Measurements from ENCODE around the gene BUD31. TPM values are rescaled to one million over a fixed set of nuclear protein-coding genes. Genes with fewer than 3 reads are reported as not detected.

Gene BUD31
- total RNA-seq, result 134 and 136 TPM in 2 replicates

GRCh38 chr7:99408379-99409191 lies at the start of gene BUD31, which contains the start of gene PDAP1:
BUD31 (plus strand) TSS chr7:99408969; CDS start chr7:99411093, 2,124 bp downstream.
PDAP1 (minus strand) TSS chr7:99408597; CDS start chr7:99408548, 49 bp downstream.
- peak within 1 kb of the TSS; percentile 95 for H3K4me3 ChIP-seq (ENCODE audit: low read depth, low read length)
- DNase-seq (ENCODE audit: low read depth), result peak; percentile 72
- TF ChIP-seq CTCF (conservative IDR thresholded peaks at IDR 0.05; ENCODE audit: low read depth, low read length), result peak; percentile 7

- DNase-seq (ENCODE audit: low read depth), result no peak
- H3K4me3 ChIP-seq (ENCODE audit: low read depth, low read length), result no peak overlapping the region
- no peak for TF ChIP-seq CTCF (conservative IDR thresholded peaks at IDR 0.05; ENCODE audit: low read depth, low read length)
Observed at GRCh38 chr7:99359465-99360154, 49.2 kb upstream of the BUD31 start.

- no peak for TF ChIP-seq CTCF (conservative IDR thresholded peaks at IDR 0.05; ENCODE audit: low read depth, low read length)
- DNase-seq (ENCODE audit: low read depth), result no peak
- no peak overlapping the region for H3K4me3 ChIP-seq (ENCODE audit: low read depth, low read length)
Observed at GRCh38 chr7:99362801-99363200, 46.0 kb upstream of the BUD31 start.

GRCh38 chr7:99363286-99363685 lies 45.5 kb upstream of the BUD31 start:
- TF ChIP-seq CTCF (conservative IDR thresholded peaks at IDR 0.05; ENCODE audit: low read depth, low read length), result no peak
- no peak overlapping the region for H3K4me3 ChIP-seq (ENCODE audit: low read depth, low read length)
- DNase-seq (ENCODE audit: low read depth), result no peak

- DNase-seq (ENCODE audit: low read depth), result no peak
- no peak overlapping the region for H3K4me3 ChIP-seq (ENCODE audit: low read depth, low read length)
- TF ChIP-seq CTCF (conservative IDR thresholded peaks at IDR 0.05; ENCODE audit: low read depth, low read length), result peak; percentile 79
Observed at GRCh38 chr7:99365318-99366141, 43.2 kb upstream of the BUD31 start.

- no peak for TF ChIP-seq CTCF (conservative IDR thresholded peaks at IDR 0.05; ENCODE audit: low read depth, low read length)
- no peak for DNase-seq (ENCODE audit: low read depth)
- H3K4me3 ChIP-seq (ENCODE audit: low read depth, low read length), result no peak overlapping the region
Observed at GRCh38 chr7:99366646-99367045, 42.1 kb upstream of the BUD31 start.

Measured in epithelial cell of proximal tubule (primary cell).